GM19467 (cell line): ENCODE results near the gene GAB1.

Experiments used
- ATAC-seq: cut with Tn5 transposase; IDR thresholded peaks from one replicate; pipeline ENCODE4 v1.9.1; 2021; ENCODE audit warnings: mild to moderate bottlenecking, moderate library complexity; ENCODE audit not compliant: unreplicated experiment

Gene GAB1

DNA sequence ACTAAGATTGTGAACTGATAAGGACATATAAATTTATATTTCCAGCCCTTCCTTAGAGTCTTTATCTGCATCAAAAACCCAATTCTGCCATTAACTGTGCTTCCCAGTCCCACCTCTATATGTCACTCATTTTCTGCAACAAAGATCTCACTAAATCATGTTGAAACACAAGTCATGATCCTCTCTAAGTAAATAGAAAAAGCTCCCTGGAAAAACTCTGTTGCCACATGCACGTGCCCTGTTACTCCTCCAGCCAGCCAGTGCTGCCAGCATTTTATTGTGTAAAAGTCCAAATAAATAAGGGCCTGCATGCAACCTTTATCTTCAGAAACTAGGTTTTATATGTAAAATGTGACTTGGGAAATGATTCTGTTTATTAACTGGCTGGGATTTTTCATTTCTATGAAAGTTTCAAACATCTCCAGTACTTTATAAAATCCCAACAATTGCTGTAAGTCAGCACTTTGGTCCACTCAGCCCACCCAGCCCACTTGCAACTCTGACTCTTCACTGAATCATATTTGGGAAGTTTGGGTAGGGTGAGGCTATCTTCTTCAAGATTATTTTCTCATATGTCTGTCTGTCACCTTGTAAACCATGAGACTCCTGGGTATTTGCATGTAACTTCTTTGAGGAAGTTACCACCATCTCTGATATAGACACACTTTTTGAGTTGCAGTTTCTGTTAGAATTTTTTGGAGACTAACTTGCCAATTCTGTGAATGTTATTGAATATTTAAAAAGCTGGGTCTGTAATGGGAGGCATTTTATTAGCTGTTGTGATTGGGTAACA, 136.9 kb downstream of the GAB1 start:
- ATAC-seq = peak; percentile 58

DNA sequence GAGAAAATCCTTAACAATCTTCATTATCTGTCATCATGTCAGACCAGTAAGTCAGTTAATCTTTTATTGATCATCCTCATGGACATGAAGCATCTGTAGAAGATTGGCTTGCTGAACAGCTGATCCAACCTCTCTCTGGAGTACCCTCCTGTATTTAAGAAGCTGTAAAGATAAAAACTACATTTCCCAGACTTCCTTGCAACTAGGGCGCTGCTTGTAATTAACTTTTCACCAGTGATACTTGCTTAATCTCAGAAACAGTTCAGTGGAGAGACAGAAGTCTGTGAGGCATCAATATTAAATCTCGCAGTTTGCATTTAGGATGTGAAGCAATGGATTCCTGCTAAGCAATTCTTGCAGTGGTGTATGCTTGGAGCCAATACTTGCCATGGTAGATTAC, 140.8 kb downstream of the GAB1 start:
- ATAC-seq = no peak

GRCh38 chr4:143481361-143481760, 144.7 kb downstream of the GAB1 start:
- no peak for ATAC-seq

DNA sequence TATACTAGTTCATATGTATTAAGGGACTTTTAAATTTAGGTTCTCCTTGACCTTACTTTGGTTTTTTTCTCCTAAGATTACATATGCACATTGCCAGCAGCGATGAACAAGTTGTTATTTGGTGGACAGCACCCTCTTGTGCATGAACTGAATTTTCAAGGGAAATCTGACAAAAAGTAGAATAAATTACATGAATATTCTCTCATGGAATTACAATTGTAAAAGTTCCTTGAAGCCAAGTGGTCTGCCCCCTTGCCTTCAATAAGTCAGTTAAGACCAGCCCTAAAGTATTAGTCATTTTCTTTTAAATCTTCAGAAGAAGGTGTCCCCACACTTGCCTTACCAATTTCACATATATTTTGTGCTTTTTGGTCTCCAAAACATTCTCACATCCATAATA, 146.2 kb downstream of the GAB1 start:
- peak; percentile 66 for ATAC-seq

GRCh38 chr4:143486314-143486713, 149.6 kb downstream of the GAB1 start:
- no peak for ATAC-seq

GRCh38 chr4:143488687-143489086, 152.0 kb downstream of the GAB1 start:
- ATAC-seq = no peak

- ATAC-seq = no peak
Measured at GRCh38 chr4:143489106-143489505, 152.4 kb downstream of the GAB1 start.

DNA sequence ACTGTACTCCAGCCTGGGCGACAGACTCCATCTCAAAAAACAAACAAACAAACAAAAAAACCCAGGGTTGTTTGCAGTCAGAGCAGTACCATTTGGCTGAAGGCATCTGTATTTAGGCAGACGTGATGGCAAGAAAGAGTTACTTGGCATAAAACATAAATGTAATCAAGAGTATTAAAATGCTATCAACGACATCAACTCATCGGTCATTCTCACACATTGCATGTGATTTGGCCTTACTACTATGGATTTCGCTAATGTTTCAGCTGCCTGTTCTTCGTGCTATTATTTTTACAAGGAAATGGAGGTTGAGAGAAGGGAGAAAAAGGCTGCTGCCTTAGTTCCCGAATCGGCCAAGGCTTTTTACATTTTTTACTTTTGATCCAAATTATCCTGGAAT, 161.3 kb downstream of the GAB1 start:
- ATAC-seq = no peak

GRCh38 chr4:143502231-143502630, 165.6 kb downstream of the GAB1 start:
- ATAC-seq = no peak

- no peak for ATAC-seq
Measured at GRCh38 chr4:143506031-143506430, 169.4 kb downstream of the GAB1 start.

GRCh38 chr4:143511906-143512305, 175.2 kb downstream of the GAB1 start:
- no peak for ATAC-seq

GRCh38 chr4:143512978-143513313, 176.3 kb downstream of the GAB1 start:
- peak; percentile 36 for ATAC-seq

- ATAC-seq = peak; percentile 89
Measured at GRCh38 chr4:143513314-143514168, 176.9 kb downstream of the GAB1 start, which contains the start of gene SMARCA5. SMARCA5 (plus strand) TSS chr4:143513702; CDS start chr4:143513925, 223 bp downstream.

DNA sequence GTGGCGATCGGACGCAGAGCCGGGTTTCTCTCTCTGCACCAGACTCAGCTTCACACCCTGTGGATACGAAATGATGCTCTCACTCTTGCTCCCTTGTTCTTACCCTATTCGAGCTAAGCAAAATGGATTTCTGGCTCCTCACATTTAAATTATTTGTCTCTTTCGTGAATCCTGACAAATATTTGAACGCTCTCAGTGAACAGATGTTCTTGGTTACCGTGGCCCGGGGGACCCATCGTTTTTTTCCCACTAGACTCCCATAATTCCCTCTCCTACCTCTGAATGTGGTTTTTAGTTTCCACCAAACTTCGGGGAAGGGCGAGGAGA, 177.5 kb downstream of the GAB1 start:
- no peak for ATAC-seq

GRCh38 chr4:143514497-143514896, 177.8 kb downstream of the GAB1 start:
- no peak for ATAC-seq

DNA sequence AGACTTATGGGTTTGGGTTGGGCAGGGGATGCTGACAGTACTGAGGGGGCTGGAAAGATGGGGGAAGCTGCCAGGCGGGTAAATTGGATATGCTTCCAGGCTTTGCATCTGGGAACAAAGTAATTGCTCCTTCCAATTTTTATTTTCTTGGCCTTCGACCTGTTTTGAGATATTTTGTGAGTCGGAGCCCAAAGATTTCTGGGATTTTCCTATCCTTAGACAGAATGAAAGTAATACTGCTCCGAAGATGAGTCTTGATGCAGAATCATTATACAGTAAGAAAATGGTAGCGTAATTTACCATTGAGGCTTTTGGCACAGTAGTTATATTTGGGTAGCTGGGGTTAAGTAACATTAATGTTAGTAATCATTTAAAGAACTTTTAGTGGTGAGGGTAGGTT, 178.2 kb downstream of the GAB1 start:
- no peak for ATAC-seq

DNA sequence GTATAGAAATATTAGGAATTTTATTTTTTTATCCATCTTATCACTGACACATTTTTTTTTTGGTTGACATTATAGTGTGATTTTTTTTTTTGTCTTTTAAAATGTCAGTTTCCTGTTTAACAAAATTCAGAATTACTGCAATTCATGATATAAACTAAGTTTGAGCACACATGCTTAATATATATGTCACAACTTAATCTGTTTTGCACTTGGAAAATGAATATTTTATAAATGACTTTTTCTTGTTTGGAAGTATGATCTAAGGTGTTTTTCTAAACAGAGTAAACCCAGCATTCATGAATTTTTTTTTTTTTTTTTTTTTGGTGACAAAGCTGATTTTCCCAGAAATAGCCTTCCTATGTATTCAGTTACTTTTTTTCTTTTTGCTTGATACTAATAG, 179.2 kb downstream of the GAB1 start:
- ATAC-seq = no peak

DNA sequence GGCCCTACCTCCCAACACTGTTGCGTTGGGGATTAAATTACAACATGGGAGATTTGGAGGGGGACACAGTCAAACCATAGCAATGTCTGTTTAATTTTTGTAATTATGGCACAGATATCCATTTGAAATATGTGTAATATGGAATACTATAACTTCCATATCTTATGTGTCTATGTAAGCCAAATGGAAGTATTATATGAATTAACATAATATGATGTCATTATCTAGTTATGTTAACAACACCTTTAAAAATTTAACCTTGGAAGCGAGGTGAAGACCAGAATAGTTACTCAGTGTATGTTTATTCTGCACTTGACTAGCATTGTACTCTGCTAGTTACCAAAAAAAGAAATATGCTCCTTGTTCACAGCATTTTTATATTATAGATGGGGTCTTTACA, 181.1 kb downstream of the GAB1 start:
- no peak for ATAC-seq
